DOHH2 (cell line): ENCODE results near the gene RBM47.
"Not testable (repeated sequence)": the region's sequence is repeated elsewhere in the genome, so short reads cannot be mapped to it uniquely, and the experiment has no call there.

Experiments
- H3F3A ChIP-seq: fragments of 200-600 bp; sonication (generic), shearing (Covaris generic); 2 replicates; pipeline ENCODE4 v1.6.0; 2016; ENCODE audit warnings: antibody characterized with exemption, mild to moderate bottlenecking; ENCODE audit not compliant: control insufficient read depth, insufficient read depth
- H3K27ac ChIP-seq: fragments of 200-600 bp; sonication (generic); 2 replicates; pipeline ENCODE4 v1.5.1; 2014; ENCODE audit warnings: low read depth, mild to moderate bottlenecking, low read length, moderate library complexity
- H3K27me3 ChIP-seq: fragments of 200-600 bp; sonication (generic); 2 replicates; pipeline ENCODE4 v1.6.1; 2014; ENCODE audit warnings: mild to moderate bottlenecking, low read length, mixed read lengths; ENCODE audit not compliant: control insufficient read depth
- H3K36me3 ChIP-seq: fragments of 200-600 bp; sonication (generic); 2 replicates; pipeline ENCODE4 v1.6.1; 2014; ENCODE audit warnings: mild to moderate bottlenecking, low read length, moderate library complexity, mixed read lengths; ENCODE audit not compliant: control insufficient read depth
- H3K4me1 ChIP-seq: fragments of 200-600 bp; sonication (generic); 2 replicates; pipeline ENCODE4 v1.6.1; 2014; ENCODE audit warnings: mild to moderate bottlenecking, low read length, mixed read lengths; ENCODE audit not compliant: control insufficient read depth
- H3K4me2 ChIP-seq: fragments of 200-600 bp; sonication (generic); 2 replicates; pipeline ENCODE4 v1.6.0; 2014; ENCODE audit warnings: mild to moderate bottlenecking, low read length, moderate library complexity
- H3K4me3 ChIP-seq: fragments of 200-600 bp; sonication (generic); 2 replicates; pipeline ENCODE4 v1.5.1; 2014; ENCODE audit warnings: mild to moderate bottlenecking, low read length, mixed read lengths
- H3K79me2 ChIP-seq: fragments of 200-600 bp; sonication (generic); 2 replicates; pipeline ENCODE4 v1.6.1; 2014; ENCODE audit warnings: mild to moderate bottlenecking, low read length, mixed read lengths; ENCODE audit not compliant: control insufficient read depth
- H3K9me2 ChIP-seq: fragments of 200-600 bp; sonication (generic); replicated peaks from 2 replicates; pipeline ENCODE4 v1.6.1; 2014; ENCODE audit warnings: mild to moderate bottlenecking, low read length, mixed read lengths; ENCODE audit not compliant: control insufficient read depth
- H3K9me3 ChIP-seq: fragments of 200-600 bp; sonication (generic); 2 replicates; pipeline ENCODE4 v1.6.1; 2014; ENCODE audit warnings: antibody characterized with exemption, low read length, mixed read lengths; ENCODE audit not compliant: control insufficient read depth, insufficient read depth
- H4K20me1 ChIP-seq: fragments of 200-600 bp; sonication (generic); 2 replicates; pipeline ENCODE4 v1.6.0; 2014; ENCODE audit warnings: low read depth, mild to moderate bottlenecking, antibody characterized with exemption, low read length, moderate library complexity; ENCODE audit not compliant: control insufficient read depth, insufficient read depth
- EZH2phosphoT487 ChIP-seq: fragments of 200-600 bp; sonication (generic); IDR thresholded peaks from 2 replicates; pipeline ENCODE4 v1.6.1; 2017; ENCODE audit warnings: borderline replicate concordance, mild to moderate bottlenecking, antibody characterized with exemption, low read length, moderate library complexity, mixed read lengths
- TF ChIP-seq, protein P1 (sequence below): fragments of 200-600 bp; sonication (generic); IDR thresholded peaks from one replicate; pipeline ENCODE4 v1.5.1; 2014; ENCODE audit warnings: antibody characterized with exemption, mild to moderate bottlenecking, low read depth, low read length; ENCODE audit not compliant: poor library complexity, severe bottlenecking

RBM47 gene

DNA sequence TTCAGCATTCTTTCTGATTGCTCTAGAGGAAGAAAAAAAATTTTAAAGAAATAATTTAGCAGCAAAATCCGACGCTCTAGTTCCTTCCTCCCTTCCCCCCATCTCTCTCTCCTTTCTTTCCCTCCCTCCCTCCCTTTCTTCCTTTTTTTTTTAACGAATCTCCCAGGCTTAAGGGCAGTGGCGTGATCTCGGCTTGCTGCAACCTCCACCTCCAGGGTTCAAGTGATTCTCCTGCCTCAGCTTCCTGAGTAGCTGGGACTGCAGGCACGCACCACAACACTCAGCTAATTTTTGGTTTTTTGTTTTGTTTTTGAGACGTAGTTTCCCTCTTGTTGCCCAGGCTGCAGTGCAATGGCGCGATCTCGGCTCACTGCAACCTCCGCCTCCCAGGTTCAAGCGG, 75.0 kb downstream of the RBM47 start:
- not testable (repeated sequence) for H4K20me1 ChIP-seq, H3K9me3 ChIP-seq, H3K36me3 ChIP-seq, H3K9me2 ChIP-seq, H3K79me2 ChIP-seq, H3F3A ChIP-seq, H3K4me3 ChIP-seq, H3K27me3 ChIP-seq
- Histone ChIP-seq H3K4me1 (peaks cover 38% of the 10 kb centered on the region), H3K4me2 (peak overlapping the region; percentile 56; the same call in 1 of the 2 replicates), H3K27ac (0 out of 2 replicates have a peak overlapping the region, but pooled peaks have one; percentile 9)
- TF ChIP-seq, protein P1, sequence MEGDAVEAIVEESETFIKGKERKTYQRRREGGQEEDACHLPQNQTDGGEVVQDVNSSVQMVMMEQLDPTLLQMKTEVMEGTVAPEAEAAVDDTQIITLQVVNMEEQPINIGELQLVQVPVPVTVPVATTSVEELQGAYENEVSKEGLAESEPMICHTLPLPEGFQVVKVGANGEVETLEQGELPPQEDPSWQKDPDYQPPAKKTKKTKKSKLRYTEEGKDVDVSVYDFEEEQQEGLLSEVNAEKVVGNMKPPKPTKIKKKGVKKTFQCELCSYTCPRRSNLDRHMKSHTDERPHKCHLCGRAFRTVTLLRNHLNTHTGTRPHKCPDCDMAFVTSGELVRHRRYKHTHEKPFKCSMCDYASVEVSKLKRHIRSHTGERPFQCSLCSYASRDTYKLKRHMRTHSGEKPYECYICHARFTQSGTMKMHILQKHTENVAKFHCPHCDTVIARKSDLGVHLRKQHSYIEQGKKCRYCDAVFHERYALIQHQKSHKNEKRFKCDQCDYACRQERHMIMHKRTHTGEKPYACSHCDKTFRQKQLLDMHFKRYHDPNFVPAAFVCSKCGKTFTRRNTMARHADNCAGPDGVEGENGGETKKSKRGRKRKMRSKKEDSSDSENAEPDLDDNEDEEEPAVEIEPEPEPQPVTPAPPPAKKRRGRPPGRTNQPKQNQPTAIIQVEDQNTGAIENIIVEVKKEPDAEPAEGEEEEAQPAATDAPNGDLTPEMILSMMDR, result peak; percentile 5

DNA sequence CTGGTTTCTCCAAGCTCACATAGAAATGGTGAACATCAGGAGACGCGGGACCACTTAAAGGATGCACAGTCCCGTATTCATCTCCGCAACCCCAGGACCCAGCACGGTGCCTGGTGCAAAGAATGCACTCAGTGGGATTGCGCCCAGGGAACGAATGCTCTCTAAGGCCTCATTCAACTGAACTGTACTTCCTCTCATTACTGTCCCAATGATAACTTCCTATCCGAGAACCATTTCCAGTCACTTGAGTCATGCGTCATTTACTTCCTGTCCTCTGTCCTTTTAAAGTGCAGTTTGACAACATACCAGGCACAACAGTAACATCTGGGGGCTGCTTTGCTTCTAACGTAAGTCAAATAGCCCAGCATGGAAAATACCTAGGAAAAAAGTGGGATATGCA, 75.7 kb downstream of the RBM47 start:
- TF ChIP-seq EZH2phosphoT487, result no peak
- TF ChIP-seq, protein P1, result no peak
- Histone ChIP-seq H3K4me3 (peak overlapping the region; percentile 33), H3K4me1 (peaks cover 35% of the 10 kb centered on the region), H3K4me2 (peak overlapping the region; percentile 56), H3K27ac (0 out of 2 replicates have a peak overlapping the region, but pooled peaks have one; percentile 9), H3K36me3 (no peaks in the 10 kb centered on the region), H3K27me3 (no peaks in the 10 kb centered on the region), H3F3A (0 out of 2 replicates have a peak, but pooled peaks cover under 1% of the 10 kb centered on the region), H3K79me2 (no peaks in the 10 kb centered on the region), H3K9me2 (no peaks in the 10 kb centered on the region), H4K20me1 (no peaks in the 10 kb centered on the region), H3K9me3 (no peaks in the 10 kb centered on the region)

DNA sequence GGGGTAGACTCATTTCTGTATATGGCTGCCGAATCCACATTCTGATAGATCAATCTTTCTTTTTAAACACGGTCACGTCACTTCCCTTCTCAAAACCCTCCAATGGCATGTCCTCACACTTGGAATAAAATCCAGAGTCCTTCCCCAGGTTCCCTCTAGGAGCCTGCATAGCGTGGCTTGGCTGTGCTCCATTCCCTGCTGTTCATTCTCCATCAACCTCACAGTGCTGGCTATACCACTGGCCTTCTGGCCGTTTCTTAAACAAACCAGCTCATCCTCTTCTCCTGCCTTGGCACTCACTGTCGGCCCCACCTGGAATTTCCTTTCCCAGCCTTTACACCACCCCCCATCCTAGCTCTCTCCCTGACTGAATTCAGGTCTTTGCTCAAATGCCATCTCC, 77.1 kb downstream of the RBM47 start:
- TF ChIP-seq, protein P1, result no peak
- no peak for TF ChIP-seq EZH2phosphoT487
- peaks cover 35% of the 10 kb centered on the region for H3K4me1 ChIP-seq
- no peak overlapping the region for H3K4me2 ChIP-seq
- no peak overlapping the region for H3K27ac ChIP-seq
- no peaks in the 10 kb centered on the region for H3K9me2 ChIP-seq
- H3K36me3 ChIP-seq, result no peaks in the 10 kb centered on the region
- H3K9me3 ChIP-seq, result no peaks in the 10 kb centered on the region
- H3K27me3 ChIP-seq, result no peaks in the 10 kb centered on the region
- no peaks in the 10 kb centered on the region for H3K79me2 ChIP-seq
- no peaks in the 10 kb centered on the region for H4K20me1 ChIP-seq
- H3K4me3 ChIP-seq, result no peak overlapping the region
- H3F3A ChIP-seq, result no peaks in the 10 kb centered on the region

DNA sequence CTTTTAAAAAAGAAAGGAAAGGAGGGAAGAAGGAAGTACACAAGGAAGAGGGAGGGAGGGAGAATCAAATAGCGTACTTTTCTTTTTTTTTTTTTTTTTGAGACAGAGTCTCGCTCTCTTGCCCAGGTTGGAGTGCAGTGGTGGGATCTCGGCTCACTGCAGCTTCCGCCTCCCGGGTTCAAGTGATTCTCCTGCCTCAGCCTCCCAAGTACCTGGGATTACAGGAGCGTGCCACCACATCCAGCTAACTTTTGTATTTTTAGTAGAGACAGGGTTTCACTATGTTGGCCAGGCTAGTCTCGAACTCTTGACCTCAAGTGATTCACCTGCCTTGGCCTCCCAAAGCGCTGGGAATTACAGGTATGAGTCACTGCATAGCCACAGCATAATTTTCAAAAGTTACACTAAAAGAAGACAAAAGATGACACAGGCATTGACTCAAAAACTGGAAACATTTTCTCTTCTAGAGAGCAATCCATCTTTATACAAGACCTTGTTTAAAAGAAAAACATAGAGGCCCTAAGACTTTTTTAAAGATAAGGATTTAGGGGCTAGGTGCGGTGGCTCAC, 78.0 kb downstream of the RBM47 start:
- not testable (repeated sequence) for H3K36me3 ChIP-seq, H3K79me2 ChIP-seq, H3K9me3 ChIP-seq, H3K27me3 ChIP-seq, H3F3A ChIP-seq, H3K9me2 ChIP-seq, H4K20me1 ChIP-seq
- H3K27ac ChIP-seq, result peak overlapping the region; percentile 58
- peak overlapping the region; percentile 69 for H3K4me3 ChIP-seq
- H3K4me2 ChIP-seq, result peak overlapping the region; percentile 79
- H3K4me1 ChIP-seq, result peaks cover 35% of the 10 kb centered on the region
